GM21390 (cell line): ENCODE results near the gene DNAJC3.
A peak's percentile ranks its signal among the peaks of the same experiment; 100 is the strongest.

ENCODE experiments used
- ATAC-seq: cut with Tn5 transposase; IDR thresholded peaks from one replicate; pipeline ENCODE4 v1.9.1; 2021; ENCODE audit not compliant: unreplicated experiment

The DNAJC3 gene

DNA sequence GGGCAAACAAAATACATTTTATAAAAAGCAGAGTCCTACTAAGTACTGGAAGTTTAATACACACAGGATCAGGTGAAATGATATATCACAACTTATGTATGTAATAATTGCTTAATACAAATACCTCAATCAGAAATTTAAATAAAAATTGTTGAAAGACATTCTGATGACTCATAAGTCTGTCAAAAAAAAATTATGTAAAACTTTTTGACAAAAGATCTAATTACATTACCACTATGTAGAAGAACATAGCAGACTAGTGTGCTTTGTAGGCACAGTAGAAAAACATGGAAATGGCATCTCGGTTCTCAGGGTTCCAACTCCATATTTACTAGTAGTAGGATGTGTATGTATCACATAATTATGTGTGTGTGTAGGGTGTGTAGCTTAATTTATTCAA lies 156.2 kb downstream of the DNAJC3 start:
- ATAC-seq: no peak

DNA sequence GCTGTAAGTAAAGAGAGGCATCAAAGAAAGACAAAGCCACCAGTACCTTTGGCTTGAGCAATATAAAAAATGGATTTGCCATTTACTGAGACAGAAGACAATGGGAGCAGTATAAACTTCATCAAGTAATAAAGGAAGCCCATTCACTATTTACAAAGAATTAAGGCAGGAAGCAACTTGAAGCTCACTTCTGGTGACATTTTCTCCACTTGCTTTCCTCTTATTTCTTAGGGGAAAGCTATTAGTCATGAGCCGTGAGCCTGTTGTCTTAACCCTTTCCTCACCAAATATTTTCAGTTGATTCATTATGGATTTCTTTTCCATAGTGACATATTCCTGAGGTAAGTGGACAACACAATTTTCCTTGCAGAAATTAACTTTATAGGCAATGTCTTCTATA lies 156.8 kb downstream of the DNAJC3 start:
- no peak for ATAC-seq

DNA sequence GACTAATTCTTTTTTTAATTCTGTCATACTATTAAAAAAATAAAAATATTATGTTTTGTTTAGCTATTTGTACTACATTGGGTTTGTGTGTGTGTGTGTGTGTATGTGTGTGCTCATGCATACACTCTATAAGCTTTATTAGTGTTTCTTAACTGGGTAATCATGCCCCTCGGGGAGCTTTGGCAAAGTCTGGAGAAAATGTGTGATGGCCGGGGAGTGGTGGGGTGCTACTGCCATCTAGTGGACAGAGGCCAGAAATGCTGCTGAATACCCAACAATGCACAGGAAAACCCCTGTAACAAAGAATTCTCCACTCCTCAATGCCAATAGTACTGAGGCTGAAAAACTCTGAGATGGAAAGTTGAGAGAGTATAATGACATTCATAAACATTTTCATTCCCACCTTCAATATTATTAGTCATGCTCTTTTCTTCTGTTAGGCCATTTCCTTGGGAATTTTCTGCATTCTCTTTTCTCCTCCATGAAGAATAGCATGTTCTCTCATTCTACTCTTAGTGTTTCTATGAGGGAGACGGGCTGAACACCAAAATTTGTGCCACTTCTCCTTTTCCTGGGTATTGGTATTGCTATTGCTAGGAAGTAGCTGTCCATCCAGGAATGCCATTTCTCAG lies 157.3 kb downstream of the DNAJC3 start:
- ATAC-seq: peak; percentile 92

DNA sequence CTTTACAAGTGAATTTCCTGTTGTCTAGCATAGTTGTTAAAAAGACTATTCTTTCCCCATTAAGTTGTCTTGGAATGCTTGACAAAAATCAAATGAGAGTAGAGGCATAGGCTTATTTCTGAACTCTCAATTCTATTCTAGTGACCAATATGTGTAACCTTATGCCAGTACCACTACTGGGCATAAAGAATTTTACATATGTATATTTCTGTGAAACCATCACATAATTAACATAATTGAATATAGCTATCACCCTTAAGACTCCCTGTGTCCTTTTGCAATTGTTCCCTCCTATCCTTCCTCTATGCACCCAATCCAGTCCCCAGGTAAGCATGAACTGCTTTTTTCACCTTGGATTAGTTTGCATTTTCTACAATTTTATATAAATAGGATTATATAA lies 165.0 kb downstream of the DNAJC3 start:
- no peak for ATAC-seq

DNA sequence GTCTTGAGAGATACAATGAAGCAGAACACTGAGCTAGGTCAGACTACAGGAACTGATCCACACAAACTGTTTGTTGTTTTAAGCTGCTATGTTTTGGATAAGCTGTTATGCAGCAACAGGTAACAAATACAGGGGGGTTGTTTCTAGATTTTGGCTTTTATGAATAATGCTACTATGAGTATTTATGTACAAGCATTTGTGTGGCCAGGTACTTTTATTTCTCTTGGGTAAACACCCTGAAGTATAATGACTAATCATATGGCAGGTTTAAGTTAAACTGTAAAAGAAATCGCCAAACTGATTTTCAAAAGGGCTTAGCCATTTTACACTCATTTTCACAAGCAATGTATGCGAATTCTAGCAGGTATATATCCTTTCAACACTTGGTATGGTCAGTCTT lies 166.0 kb downstream of the DNAJC3 start:
- ATAC-seq: no peak
